Omental fat pad (tissue), 4 donors: ENCODE data around the gene STX7. TPM values are rescaled to one million over a fixed set of nuclear protein-coding genes. Genes with fewer than 3 reads are reported as not detected.

ENCODE experiments used
- ATAC-seq: fragments of 150-250 bp; one replicate; pipeline ENCODE4 v1.9.1; 2016; ENCODE audit warnings: mild to moderate bottlenecking, moderate library complexity; ENCODE audit not compliant: low FRiP score
- DNase-seq: peaks from one replicate; pipeline ENCODE4 v3.0.0-alpha.2; 2019; ENCODE audit warnings: low spot score
- CTCF ChIP-seq, 3 donors: fragments of 450-650 bp; IDR thresholded peaks; one replicate each; pipeline ENCODE4 v1.5.1; 2016 to 2017; ENCODE audit warnings: antibody characterized with exemption in 3 of 3, mild to moderate bottlenecking in 3 of 3, moderate library complexity in 2 of 3
- total RNA-seq, 4 donors: library from RNA; depleted of rRNA; stranded (reverse); fragments of >200 nt; gene quantifications; one replicate each; pipeline ENCODE4 v1.1.0, GENCODE V29; 2016

STX7 gene
- total RNA-seq, 4 donors from 2014 or later = 36.1 to 78.3 (median 48.2) TPM

- peak; percentile 67 for ATAC-seq
- DNase-seq = no peak
- no peak for TF ChIP-seq CTCF (IDR thresholded peaks at IDR 0.05)
Measured at GRCh38 chr6:132464538-132465256, 48.2 kb downstream of the STX7 start.

GRCh38 chr6:132461958-132462357 lies 51.0 kb downstream of the STX7 start:
- TF ChIP-seq CTCF (IDR thresholded peaks at IDR 0.05) = no peak
- ATAC-seq (no peak), DNase-seq (no peak)

GRCh38 chr6:132459605-132459952 lies 53.3 kb downstream of the STX7 start:
- ATAC-seq = no peak
- no peak for TF ChIP-seq CTCF (IDR thresholded peaks at IDR 0.05)
- DNase-seq = no peak

GRCh38 chr6:132458887-132459604 lies 53.9 kb downstream of the STX7 start:
- DNase-seq (no peak), ATAC-seq (no peak)
- TF ChIP-seq CTCF (IDR thresholded peaks at IDR 0.05) = no peak

- ATAC-seq (no peak), DNase-seq (no peak)
- no peak for TF ChIP-seq CTCF (IDR thresholded peaks at IDR 0.05)
Measured at GRCh38 chr6:132456700-132457143, 56.2 kb downstream of the STX7 start.

GRCh38 chr6:132446855-132447241 lies 66.1 kb downstream of the STX7 start:
- no peak for TF ChIP-seq CTCF (IDR thresholded peaks at IDR 0.05)
- ATAC-seq (no peak), DNase-seq (no peak)
